Kidney (tissue), 14 donors: Measurements from ENCODE around the gene ZFX. TPM values are rescaled to one million over a fixed set of nuclear protein-coding genes. Genes with fewer than 3 reads are reported as not detected.

Experiments
- DNase-seq, 5 donors: peaks; one replicate each; pipeline ENCODE4 v3.0.0-alpha.2; 2013 to 2020
- FAIRE-seq: peaks from 2 replicates; lab custom pipeline; 2012; peaks lifted over from hg19 to GRCh38; lab: Jason Lieb, UNC
- H3K27ac ChIP-seq, 2 donors: one replicate each; pipeline ENCODE4 v1.7.0; 2013; ENCODE audit warnings: low read depth in 2 of 2, low read length in 2 of 2, inconsistent platforms in 1 of 2
- H3K27me3 ChIP-seq: one replicate; pipeline ENCODE4 v1.7.1; 2013; ENCODE audit warnings: low read length, inconsistent platforms; ENCODE audit not compliant: control insufficient read depth, insufficient read depth
- H3K36me3 ChIP-seq, 3 donors: one replicate each; pipeline versions ENCODE4 v1.7.0 to v1.7.1; 2013; ENCODE audit warnings: low read length in 3 of 3, control low read depth in 1 of 3, inconsistent platforms in 1 of 3; ENCODE audit not compliant: insufficient read depth in 3 of 3, control insufficient read depth in 2 of 3
- H3K4me1 ChIP-seq, 3 donors: one replicate each; pipeline versions ENCODE4 v1.7.0 to v1.7.1; 2013; ENCODE audit warnings: low read length in 3 of 3, inconsistent platforms in 1 of 3, low read depth in 1 of 3; ENCODE audit not compliant: control insufficient read depth in 2 of 3, insufficient read depth in 2 of 3
- H3K4me3 ChIP-seq, 3 donors: one replicate each; pipeline versions ENCODE4 v1.7.0 to v1.8.1; 2013; ENCODE audit warnings: low read length in 3 of 3, control low read depth in 1 of 3, inconsistent platforms in 1 of 3
- H3K9ac ChIP-seq, 3 donors: one replicate each; pipeline versions ENCODE4 v1.7.0 to v1.7.1; 2013; ENCODE audit warnings: low read length in 3 of 3, control low read depth in 1 of 3, inconsistent platforms in 1 of 3
- H3K9me3 ChIP-seq, 3 donors: one replicate each; pipeline versions ENCODE4 v1.7.0 to v1.7.1; 2013; ENCODE audit warnings: low read length in 3 of 3, control low read depth in 1 of 3, inconsistent platforms in 1 of 3; ENCODE audit not compliant: control insufficient read depth in 2 of 3, insufficient read depth in 1 of 3
- intact Hi-C: fragments of 100-400 bp; cut with DNase I; formaldehyde crosslinking; loops from one replicate; pipeline ENCODE4 v1.11.1; 2022
- polyA plus RNA-seq: library from polyadenylated mRNA; stranded (reverse); fragments of 350-450 nt; fragmentation: Illumina TruSeq; extraction: RNeasy Lipid Tissue Mini Kit (QIAGEN cat#74804); gene quantifications from one replicate; pipeline ENCODE4 v1.2.3, GENCODE V29; 2014; ENCODE audit warnings: low read depth, low replicate concordance; ENCODE audit not compliant: insufficient read depth
- total RNA-seq: library from RNA; stranded (reverse); fragmentation: NEBNext Ultra II Directional; extraction: Animal tissue kit (Norgen Biotek cat#: 25700); gene quantifications from one replicate; pipeline ENCODE4 v1.2.1, GENCODE V29; 2021
- TF ChIP-seq, protein P1 (sequence below): IDR thresholded peaks from 3 replicates; pipeline ENCODE4 v1.5.1; 2012; ENCODE audit warnings: mild to moderate bottlenecking, moderate library complexity, borderline replicate concordance; ENCODE audit not compliant: insufficient read depth; ENCODE audit errors: extremely low read depth
- donor health status: control.
- donor health status: control.
- donor health status: control.
- donor health status: control.
- donor health status: control.
- donor health status: DM: yes; HTN: yes; CAD: no.
- donor health status: Normal renal cell carcinoma (clear cell type).

The ZFX gene
- total and polyA plus RNA-seq, 2 donors from 2014 or later = 5.0 to 58.3 TPM

- H3K4me1 ChIP-seq = peaks cover 0 to 10% (median 3%) of the 10 kb centered on the region in 3 donors
- H3K36me3 ChIP-seq = peaks cover 0 to 3% (median 0%) of the 10 kb centered on the region in 3 donors
- FAIRE-seq (no peak), DNase-seq (no peak)
- H3K9me3 ChIP-seq = no peaks in the 10 kb centered on the region
- H3K27ac ChIP-seq = no peak overlapping the region
- intact Hi-C loops = no loop called here
- no peak overlapping the region for H3K4me3 ChIP-seq
- TF ChIP-seq, protein P1, sequence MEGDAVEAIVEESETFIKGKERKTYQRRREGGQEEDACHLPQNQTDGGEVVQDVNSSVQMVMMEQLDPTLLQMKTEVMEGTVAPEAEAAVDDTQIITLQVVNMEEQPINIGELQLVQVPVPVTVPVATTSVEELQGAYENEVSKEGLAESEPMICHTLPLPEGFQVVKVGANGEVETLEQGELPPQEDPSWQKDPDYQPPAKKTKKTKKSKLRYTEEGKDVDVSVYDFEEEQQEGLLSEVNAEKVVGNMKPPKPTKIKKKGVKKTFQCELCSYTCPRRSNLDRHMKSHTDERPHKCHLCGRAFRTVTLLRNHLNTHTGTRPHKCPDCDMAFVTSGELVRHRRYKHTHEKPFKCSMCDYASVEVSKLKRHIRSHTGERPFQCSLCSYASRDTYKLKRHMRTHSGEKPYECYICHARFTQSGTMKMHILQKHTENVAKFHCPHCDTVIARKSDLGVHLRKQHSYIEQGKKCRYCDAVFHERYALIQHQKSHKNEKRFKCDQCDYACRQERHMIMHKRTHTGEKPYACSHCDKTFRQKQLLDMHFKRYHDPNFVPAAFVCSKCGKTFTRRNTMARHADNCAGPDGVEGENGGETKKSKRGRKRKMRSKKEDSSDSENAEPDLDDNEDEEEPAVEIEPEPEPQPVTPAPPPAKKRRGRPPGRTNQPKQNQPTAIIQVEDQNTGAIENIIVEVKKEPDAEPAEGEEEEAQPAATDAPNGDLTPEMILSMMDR = no peak
- H3K9ac ChIP-seq = no peak overlapping the region
- no peaks in the 10 kb centered on the region for H3K27me3 ChIP-seq
These were observed 18.4 kb downstream of the ZFX start for GRCh38 chrX:24167719-24168472.

DNA sequence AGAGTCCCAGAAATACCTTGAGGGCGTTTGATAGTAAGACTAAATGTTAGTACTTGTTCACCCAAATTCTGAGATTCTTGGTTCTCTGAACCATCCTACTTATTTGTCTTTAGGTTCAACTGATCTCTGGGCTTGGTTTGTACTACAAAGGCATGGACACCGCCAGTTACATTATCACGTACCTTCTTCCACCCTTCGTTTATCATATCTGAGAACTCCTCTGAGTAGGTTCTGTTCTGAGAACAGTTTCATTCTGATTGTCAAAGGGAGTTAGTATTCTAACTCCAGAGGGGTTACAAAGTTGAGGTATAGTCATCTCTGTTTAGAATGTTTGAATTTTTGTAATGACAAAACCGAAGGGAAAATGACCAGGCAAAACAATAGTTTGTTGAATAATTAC lies 19.3 kb downstream of the ZFX start:
- peaks cover 0 to 10% (median 3%) of the 10 kb centered on the region in 3 donors for H3K4me1 ChIP-seq
- H3K27ac ChIP-seq = no peak overlapping the region
- no peak for FAIRE-seq

DNA sequence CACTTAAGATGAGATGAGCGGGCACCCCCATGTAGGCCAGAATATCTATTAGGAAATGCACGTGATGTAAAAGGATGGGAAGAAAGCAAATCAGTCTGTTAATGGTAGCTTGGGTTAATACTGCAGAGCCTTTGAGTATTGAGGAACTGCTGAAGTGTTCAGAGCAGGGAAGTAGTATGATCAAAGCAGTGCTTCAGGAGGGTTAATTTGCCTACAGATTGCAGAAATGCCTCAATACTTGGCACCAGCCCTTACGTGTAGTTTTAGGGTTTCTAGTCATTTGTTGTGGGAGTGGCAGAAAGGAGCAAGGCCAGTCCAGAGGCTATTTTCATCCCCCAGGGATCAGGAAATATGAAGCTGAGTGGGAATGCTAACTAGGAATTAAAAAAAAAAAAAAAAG lies 19.7 kb downstream of the ZFX start:
- DNase-seq (no peak), FAIRE-seq (no peak)
- Histone ChIP-seq H3K27me3 (no peaks in the 10 kb centered on the region), H3K9me3 (no peaks in the 10 kb centered on the region), H3K4me3 (no peak overlapping the region), H3K9ac (no peak overlapping the region), H3K4me1 (peaks cover 0 to 10% (median 3%) of the 10 kb centered on the region in 3 donors), H3K27ac (no peak overlapping the region), H3K36me3 (peaks cover 0 to 3% (median 0%) of the 10 kb centered on the region in 3 donors)
- TF ChIP-seq, protein P1 = no peak
- intact Hi-C loops = no loop called here

More for the DNA sequence above, 19.3 kb downstream of the ZFX start:
- Histone ChIP-seq H3K4me3 (no peak overlapping the region), H3K9me3 (no peaks in the 10 kb centered on the region), H3K36me3 (peaks cover 0 to 3% (median 0%) of the 10 kb centered on the region in 3 donors), H3K27me3 (no peaks in the 10 kb centered on the region), H3K9ac (no peak overlapping the region)
- intact Hi-C loops = no loop called here
- TF ChIP-seq, protein P1 = no peak
- no peak for DNase-seq
